ENCODE data around the gene SLCO4A1.

SLCO4A1 gene

DNA sequence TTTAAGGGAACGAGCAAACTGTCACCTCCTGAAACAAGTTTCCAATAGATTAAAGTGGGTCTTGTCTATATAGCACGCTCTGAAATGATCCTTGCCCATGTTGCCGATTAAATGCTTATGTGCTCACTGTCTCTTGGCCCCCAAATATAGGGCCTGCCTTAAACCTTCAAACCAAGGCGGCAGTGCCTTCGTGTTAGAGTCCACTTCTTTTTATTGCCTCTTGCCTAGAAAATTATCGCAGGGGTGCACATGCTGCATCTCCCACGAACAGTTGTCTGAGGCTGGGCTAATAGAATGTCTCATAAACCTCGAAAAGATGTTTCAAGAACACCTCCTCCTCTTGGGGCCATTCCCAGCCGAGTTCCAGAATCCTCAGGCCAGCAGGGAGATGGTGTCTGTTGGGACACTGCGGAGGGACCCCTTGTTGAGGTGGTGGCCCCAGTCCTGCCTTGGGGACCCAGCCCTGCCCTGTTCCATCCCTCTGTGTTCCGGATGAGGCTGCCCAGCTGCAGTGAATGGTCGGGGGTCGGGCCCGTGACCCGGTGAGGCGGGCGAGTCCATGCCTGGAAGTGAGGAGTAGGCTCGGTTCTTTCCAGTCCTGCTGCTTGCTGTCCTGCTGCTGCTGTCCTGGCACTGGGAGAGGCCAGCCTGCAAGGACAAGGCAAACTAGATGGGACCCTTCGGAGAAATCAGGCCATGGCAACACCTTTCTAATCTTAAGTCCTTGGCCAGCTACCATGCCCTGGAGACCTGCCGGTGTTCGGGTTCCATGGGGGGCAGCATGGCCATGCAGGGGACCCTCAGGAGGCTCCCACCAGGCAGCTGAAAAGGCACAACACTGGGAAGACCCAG lies 34.7 kb upstream of the SLCO4A1 start:
- no peak for DNase-seq

DNA sequence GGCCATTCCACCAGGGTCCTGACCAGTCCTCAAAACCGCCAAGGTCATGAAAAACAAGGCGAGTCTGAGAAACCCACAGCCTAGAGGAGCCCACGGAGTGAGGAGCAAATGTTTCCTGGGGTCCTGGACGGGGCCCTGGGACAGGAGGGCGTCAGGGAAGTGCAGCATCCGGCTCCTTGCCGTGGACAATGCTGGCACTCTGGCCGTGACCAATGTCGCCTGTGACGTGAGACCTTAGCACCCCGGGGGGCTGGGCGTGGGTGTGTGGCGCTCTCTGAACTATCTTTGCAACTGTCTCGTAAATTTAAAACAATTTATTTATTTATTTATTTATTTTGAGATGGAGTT lies 34.1 kb upstream of the SLCO4A1 start:
- DNase-seq, result no peak

DNA sequence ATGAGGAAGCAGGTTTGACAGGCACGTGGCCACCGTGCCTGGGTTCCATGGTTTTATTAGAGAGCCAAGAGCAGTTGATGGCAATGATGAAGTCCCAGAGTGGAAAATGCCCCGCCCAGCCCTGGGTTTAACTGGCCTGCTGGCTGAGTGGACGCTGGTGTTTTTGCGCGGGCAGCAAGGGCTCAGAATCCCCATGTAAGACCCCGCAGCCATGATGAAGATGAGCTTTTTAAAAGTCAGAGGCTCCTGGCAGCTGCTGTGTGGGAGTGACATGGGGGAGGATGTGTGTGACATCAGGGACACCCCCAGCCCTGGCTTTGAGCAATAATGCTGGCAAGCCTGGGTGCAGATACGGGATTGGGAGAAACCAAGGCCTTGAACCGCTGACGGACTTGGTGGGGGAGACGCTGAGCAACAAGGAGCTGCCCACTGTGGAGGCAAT lies 33.0 kb upstream of the SLCO4A1 start:
- no peak for DNase-seq

DNA sequence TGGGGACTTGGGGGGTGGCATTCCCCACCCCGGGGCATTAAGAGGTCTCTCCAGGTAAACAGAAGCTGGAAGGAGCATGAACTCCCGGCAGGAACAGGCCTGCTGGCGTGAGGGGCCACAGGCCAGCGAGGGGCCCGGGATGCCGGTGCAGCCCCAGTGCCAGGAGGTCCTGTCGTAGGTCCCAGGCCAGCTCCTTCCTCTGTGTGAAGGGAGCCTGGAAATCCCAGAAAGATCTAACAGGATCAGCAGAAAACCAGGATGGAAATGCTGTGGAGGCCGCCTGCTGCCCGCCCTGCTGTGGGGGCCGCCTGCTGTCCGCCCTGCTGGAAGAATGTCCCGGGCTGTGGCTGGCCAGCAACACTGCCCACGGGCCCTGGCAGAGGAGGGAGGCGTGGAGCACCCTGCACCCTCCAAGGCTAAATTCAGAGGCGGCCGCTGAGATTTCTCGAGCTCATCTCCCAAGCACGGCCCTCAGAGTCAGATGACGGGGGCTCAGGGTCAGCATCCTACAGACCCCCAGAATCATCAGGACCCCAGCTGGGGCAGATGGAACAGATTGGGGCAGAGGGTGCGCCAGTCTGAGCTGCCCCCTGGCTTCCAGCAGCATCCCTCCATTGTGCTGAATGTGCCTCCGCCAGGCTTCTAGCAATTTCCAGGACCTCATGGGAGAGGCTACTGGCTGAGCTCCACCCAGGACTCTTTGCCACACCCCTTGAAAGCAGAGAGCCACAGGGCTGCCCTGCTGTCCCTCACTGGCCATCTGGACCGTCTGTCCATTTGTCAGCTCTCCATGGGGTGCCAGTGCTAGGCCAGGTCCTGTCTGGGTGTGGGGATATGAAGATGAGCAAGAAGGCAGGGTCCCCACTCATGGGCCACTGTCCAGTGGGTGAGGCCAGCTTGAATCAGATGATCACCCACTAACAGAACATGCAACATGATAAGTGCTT lies 32.2 kb upstream of the SLCO4A1 start:
- no peak for DNase-seq

DNA sequence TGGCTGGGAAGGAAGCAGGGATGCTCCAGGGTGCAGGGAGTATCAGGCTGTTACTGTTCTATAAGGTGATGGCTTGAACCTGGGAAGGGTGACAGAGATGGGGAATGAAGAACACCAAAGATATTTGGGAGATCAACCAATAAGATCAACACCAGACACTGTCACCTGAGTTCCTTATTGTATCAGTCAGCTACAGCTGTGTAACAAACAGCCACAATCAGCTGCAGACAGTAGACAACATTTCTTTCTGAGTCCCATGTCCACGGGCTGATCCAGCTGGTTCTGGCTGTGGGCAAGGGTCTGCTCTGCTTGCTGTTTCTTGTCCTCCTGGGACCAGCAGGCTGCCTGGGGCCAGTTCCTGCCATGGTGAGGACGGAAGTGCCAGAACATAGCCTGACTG lies 31.3 kb upstream of the SLCO4A1 start:
- DNase-seq, result no peak

DNA sequence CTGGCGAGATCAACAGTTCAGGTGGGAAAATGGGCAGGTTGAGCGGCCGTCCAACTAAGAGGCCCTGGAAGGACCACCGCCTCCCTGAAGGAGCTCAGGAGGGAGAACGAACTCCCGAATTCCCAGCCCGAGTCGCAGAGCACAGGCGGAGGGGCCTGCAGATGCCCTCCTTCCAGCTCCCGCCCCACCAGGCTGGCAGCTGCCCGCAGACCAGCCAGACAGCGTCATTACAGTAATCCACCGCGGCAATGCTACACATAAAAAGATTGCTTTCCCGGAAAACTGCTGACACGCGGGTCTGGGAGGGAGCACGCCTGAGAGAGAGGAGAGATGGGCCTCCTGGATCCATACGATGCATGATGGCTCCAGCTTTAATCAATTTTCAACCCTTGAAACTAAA lies 30.5 kb upstream of the SLCO4A1 start:
- DNase-seq, result no peak

DNA sequence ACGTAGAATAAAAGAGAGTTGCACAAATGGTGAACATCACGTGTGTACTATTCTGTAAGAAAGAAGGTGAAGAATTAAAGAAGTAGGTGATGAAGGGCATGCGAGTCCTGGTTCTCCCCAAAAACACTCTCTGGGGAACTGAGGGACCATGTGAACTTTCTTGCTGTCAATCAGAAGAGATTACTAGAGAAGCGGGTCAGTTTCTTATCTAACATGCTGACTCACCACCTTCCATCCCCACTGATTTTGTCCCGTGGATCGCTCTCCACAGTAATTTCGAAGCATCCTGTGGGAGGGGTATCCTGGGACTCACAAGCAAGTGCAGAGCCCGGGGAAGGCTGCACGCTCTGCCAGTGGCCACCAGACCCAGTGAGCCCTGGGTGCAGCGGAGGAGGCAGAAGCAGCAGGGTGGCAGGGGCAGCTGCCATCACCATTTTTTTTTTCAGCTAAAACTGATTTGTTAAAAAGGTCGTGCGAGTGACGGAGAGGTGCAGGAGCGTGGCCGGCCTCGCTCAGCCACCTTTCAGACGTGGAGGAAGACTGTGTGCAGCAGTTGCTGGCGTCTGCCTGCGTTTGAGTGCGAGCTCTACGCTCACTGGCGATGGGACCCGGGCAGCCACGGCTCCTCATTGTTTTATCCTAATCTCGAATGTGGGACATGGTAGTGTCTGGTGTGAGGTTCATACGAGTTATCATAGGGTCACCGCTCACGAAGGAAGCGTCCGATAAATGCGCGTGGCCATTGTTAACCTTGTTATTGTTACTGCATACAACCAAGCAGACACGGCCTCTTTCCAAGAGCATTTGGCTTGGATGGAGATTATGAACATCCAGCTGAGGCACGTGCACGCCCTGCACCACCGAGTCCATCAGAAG lies 28.0 kb upstream of the SLCO4A1 start:
- DNase-seq, result no peak

DNA sequence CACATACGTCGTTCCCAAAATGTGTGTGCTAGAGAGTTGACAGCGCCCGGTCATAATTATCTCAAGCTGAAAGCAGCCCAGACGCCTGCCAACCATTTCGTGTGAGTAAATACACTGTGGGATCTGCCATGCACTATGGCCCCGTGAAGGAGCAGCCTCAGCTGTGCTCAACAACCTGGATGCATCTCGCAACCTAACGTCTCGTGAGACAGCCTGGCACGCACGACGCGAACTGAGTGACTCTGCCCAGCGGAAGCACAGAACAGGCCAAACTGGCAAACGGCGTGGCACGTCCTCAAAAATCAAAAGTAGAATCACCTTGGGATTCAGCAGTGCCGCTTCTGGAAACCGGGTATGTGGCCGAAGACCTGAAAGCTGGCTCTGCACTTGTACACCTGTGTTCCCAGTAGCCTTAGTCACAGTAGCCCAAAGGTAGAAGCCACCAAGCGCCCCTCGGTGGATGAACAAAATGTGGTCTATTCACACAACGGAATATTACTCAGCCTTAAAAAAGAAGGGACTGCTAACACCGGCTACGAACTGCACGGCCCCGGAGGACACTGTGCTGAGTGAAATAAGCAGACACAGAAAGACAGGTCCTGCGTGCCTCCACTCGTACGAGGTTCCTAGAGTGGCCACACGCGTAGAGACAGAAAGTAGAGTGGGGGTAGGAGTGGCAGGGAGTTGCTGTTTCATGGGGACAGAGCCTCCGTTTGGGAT lies 27.2 kb upstream of the SLCO4A1 start:
- DNase-seq, result no peak

DNA sequence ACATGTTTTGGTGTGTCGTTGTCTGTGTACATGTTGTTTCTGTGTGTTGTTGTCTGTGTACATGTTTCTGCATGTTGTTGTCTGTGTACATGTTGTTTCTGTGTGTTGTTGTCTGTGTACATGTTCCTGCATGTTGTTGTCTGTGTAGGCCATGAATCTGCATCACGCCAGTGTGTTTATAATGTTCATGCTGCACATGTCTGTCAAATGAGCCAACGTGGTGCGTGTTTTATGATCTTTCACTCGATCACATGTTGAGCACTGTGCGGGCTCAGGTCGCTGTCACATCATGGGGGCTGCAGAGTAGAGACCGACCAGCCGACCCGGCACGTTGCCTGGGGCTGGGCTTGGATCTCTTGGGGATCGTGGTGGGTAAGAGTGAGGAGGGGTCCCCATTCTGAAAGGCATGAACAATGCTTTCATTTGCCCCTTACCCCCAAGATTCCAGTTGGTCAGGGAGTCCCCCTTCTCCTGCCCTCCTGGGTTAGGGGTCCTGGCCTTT lies 26.5 kb upstream of the SLCO4A1 start:
- no peak for DNase-seq

DNA sequence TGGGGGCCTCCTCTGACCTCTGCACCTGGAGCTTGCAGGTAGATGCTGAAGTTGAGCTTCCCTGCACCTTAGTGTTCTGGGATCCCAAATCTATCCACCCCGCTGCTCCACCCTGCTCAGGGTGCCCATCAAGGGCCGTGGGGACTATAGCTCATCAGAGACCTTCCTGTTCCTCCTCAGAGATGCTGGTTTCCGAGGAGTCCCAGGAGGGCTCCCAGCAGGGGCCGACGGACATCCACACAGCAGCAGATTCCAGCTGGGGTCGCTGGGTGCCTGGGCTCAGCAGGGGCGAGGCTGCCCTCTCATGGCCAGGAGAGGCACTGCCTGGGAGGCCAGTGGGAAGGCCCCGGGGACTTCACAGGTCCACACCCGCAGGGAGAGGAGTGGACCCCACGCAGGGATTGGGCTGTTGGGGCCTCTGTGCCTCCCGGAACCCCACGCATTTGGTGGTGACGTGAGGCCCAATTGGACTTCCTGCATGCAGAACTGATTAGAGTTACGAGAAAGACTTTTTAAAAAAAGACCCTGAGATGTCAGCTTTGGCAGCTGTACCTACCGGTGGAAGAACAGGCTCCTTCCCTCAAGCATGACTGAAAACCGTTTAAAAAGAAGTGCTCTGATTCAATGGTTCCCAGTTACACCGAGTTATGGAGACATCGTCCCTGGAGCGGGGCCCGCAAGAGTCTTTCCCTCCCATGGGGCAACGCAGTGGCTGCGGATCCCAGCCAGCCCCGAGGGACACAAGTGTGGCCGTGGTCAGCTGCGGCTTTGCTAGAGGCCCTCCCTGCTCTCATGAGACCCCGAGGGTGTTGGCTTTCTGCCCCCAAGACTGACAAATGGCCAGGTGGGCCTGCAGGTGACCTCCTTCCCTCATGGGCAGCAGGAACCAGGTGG lies 25.3 kb upstream of the SLCO4A1 start:
- DNase-seq, result peak; percentile 69

DNA sequence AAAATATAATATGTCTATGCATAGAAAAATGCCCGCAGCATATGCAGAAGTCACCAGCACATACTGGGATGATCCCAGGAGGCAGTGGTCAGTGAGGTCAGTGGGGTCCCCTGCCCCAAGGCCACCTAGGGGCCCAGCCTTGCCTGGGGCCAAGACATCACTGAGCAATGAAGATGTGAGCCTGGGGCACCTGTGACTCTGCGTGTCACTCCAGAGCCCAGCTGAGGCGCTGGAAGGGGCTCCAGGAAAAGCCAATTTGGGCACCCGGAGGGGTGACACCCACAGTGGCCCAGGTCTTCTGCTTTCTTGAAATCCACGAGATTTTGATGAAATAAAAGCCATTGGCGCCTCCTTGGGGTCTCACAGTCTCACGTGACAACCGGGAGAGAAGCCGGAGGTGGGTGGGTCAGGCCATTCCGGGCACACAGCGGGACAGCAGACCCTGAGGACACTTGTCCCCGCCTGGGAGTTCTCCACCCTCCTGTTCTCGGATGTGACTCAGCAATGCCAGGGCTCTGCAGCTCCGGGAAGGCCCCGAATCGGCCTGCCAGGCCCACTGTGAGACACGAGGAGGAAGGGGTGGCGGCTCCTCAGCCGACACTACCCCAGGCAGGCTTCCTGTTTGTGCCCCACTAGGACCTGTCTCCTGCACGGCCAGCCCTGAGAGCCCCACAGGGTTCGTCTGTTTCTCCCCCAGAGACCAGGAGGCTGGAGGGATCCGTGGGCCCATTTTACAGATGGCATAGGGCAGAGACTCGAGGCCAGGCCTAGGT lies 24.4 kb upstream of the SLCO4A1 start:
- DNase-seq, result no peak

DNA sequence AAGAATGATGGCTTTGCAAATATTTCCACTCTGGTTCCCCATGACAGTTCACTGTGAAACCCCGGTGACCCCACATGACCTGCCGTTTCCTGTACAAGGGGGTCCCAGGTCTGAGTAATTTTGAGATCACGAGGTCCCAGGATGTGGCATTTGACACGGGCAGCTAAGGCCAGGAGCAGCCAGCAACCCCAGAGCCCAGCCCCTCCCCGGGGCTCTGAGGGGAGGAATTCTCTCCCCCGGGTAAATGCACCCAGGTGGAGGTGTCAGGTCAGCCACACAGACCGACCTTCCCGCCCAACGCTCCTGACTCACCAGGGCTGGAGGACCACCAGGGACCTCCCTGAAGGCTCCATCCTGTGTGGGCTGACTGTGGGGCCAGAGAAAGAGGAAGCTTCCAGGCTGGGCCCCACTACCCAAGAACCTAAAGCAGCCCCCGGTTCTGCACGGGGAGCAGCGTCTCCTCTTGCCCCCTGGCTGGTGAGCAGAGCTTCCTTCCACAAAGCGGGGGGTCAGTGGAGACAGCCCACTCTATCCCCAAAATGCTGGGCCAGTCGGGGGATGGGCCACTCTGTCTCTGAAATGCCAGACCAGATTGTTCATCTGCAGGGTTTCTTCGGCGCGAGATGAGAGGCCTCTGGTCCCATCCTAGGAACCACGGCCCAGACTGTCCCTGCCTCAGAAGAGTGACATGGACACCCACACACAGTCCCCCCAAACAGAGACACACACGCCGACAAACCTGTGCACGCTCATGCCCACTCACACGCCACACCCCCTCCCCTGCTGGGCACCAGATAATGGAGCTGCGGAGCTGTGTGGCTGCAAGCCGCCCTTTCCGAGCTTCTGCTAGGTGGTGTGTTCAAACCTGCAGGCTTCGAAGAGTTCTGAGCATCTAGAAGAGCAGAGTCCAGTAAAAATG lies 23.4 kb upstream of the SLCO4A1 start:
- DNase-seq, result no peak

DNA sequence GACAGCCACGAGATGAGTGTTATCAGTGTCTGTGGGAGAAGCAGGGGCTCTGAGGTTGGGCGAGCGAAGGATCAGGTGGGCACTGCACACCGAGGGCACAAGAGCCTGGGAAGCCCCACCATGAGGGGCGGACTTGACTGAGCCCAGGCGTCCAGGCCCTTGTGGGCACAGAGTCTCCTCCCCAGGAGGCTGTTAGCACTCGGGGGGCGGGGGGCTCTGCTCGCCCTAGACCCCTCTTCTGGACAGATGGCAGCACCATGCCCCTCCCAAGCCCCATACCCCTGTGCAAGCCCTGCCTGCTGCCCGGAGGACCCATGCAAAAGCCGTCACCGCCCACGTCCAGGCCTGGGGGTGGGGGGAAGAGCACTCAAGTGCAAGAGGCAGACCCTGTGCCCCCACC lies 21.7 kb upstream of the SLCO4A1 start:
- no peak for DNase-seq

DNA sequence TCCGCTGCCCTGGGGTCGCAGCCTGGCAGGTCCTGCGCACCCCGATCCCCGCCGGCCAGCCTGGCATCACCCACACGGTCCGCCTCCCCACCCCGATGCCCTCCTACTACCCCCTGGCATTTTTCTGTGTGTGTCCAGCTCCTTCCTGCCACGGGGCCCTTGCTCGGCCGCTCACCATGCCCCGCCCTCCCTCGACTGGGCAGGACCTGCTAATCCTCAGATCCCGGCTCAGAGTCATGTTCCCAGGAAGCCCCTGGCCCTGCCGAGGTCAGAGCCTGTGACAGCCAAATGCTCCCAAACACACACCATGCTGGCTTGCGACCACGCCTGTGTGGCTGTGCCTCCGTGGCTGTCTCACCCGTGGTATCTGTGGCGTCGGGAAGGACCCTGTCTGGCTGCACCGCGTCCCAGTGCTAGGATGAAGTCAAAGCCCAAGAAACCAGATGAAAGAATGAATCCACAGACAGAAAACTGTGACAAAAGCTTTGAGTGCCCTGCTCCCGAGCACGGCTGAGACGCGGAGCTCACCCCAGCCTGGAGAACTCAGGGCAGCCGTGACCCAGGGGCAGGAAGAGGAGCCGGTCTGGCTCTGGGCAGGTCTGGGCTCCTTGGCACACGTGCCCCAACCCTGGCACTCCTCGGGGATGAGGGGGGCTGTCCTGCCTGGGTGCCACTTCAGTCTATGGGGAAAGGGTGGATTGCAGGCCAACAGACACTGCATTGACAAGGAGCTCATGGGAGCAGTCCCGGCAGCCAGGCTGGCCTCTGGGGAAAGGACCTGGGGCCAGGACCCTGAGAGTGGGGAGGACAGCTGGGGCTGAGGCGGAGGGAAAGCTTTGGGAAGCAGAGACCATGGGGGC lies 20.8 kb upstream of the SLCO4A1 start:
- DNase-seq, result no peak

DNA sequence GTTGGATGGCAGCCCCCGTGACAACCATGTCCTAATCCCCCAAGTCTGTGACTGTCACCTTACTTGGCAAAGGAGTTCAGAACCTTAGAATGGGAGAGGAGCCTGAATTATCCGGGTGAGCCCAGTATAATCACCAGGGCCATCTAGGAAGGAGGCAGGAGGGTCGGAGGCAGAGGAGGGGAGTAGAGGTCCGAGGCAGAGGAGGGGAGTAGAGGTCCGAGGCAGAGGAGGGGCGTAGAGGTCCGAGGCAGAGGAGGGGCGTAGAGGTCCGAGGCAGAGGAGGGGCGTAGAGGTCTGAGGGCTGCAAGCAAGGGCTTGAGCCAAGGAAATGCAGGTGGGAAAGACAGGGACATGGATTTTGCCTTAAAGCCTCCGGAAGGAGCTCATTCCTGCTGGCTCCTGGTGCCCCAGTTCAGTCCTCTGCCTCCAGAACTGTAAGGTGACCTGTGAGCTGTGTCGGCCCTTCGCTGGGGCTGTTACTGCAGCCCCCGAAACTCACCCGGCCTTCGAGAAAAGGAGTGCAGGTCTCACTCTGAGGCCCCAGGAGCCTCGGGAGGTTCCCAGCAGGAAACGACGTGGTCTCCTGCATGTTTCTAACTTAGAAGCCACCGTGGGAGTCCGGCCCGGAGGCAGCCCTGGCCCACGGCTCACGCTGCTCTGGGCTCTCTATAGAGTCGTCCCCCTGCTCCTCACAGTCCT lies 20.0 kb upstream of the SLCO4A1 start:
- DNase-seq, result no peak

DNA sequence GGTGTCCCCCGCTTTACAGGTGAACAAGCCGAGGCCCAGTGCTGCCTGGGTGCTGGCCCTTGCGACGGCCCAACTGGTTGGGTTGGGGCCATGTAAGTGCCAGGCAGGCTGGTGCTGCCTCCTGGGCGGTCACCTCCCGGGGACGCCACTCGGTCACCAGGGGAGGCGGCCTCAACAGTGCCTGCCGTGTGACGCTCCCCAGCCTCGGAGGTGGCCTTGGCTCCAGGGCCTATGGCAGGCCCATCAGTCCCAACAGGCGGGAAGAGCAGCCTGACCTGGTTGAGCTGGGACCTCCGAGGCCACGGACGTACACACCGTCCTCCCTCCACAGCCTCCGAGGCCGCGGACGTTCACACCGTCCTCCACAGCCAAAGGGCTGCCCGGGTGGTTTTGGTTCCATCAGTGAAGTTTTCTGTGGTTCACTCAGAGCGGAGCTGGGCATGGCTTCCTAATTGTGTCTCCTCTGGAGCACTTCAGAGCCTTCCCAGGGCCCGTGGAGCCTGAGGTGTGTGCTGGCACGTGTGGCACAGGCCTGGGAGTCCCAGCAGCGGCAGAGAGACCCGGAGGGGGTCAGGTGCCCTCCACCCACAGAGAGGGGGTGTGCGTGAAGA lies 19.3 kb upstream of the SLCO4A1 start:
- DNase-seq, result peak; percentile 67

Measured in right kidney (tissue), 1 donor.